GM12872 (cell line): ENCODE data around the gene EHD1.

ENCODE experiments used
- TF ChIP-seq, protein P1 (sequence below): IDR thresholded peaks from 3 replicates; pipeline ENCODE4 v1.5.1; 2011; ENCODE audit warnings: low read depth, mild to moderate bottlenecking, low read length, moderate library complexity; ENCODE audit not compliant: insufficient read depth

The EHD1 gene

DNA sequence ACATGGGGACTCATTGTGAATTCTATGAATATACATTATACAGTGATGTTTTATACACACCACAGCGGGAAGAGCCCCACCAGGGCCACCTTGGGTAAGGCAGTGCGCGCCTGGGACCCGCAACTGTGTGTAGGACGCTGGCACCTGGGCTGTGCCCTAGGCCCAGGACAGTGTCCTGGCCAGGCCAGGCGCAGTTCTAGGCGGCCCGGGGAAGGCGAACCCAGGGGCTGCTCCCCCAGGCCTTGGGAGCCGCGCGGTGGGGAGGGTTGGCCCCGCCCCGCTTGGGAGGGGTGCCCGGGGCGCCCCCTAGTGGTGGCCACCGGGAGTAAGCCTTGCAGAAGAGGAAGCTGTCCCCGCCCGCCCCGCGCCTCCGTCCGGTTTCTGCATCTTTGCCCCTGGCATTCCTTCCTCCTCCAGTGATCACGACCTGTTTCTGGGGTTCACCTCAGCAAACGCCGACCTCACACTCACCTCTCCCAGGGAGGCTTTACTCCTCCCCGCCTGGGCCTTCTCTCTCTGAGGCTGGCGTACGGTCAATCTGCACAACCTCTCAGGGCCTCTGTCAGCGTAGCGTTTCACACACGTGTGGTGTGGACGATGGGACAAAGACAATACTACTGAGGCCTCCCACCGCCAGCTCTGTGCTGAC, 9.5 kb upstream of the EHD1 start:
- TF ChIP-seq, protein P1, sequence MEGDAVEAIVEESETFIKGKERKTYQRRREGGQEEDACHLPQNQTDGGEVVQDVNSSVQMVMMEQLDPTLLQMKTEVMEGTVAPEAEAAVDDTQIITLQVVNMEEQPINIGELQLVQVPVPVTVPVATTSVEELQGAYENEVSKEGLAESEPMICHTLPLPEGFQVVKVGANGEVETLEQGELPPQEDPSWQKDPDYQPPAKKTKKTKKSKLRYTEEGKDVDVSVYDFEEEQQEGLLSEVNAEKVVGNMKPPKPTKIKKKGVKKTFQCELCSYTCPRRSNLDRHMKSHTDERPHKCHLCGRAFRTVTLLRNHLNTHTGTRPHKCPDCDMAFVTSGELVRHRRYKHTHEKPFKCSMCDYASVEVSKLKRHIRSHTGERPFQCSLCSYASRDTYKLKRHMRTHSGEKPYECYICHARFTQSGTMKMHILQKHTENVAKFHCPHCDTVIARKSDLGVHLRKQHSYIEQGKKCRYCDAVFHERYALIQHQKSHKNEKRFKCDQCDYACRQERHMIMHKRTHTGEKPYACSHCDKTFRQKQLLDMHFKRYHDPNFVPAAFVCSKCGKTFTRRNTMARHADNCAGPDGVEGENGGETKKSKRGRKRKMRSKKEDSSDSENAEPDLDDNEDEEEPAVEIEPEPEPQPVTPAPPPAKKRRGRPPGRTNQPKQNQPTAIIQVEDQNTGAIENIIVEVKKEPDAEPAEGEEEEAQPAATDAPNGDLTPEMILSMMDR, result peak; percentile 90

DNA sequence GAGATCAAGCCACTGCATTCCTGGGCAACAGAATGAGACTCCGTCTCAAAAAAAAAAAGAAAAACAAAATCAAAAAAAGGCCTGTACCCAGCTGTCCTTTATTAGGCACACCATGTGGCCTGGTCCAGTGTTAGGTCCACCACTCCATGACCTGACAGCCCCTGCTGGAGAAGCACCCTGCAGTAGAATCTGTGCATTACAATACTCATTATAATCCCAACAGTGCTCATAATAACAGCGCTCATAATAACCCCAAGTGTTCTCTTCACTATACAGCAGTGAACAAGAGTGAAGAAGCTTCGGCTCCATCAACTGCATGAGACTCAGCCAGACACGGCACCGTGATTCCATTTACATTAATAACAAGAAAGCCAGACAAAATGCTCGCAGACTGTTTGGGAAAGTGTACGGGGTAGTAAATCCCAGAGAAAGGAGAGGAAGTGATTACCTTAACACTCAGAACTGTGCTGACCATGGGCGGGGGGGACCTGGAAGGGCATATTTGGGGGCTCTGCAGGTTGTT, 8.9 kb upstream of the EHD1 start:
- TF ChIP-seq, protein P1, result no peak

DNA sequence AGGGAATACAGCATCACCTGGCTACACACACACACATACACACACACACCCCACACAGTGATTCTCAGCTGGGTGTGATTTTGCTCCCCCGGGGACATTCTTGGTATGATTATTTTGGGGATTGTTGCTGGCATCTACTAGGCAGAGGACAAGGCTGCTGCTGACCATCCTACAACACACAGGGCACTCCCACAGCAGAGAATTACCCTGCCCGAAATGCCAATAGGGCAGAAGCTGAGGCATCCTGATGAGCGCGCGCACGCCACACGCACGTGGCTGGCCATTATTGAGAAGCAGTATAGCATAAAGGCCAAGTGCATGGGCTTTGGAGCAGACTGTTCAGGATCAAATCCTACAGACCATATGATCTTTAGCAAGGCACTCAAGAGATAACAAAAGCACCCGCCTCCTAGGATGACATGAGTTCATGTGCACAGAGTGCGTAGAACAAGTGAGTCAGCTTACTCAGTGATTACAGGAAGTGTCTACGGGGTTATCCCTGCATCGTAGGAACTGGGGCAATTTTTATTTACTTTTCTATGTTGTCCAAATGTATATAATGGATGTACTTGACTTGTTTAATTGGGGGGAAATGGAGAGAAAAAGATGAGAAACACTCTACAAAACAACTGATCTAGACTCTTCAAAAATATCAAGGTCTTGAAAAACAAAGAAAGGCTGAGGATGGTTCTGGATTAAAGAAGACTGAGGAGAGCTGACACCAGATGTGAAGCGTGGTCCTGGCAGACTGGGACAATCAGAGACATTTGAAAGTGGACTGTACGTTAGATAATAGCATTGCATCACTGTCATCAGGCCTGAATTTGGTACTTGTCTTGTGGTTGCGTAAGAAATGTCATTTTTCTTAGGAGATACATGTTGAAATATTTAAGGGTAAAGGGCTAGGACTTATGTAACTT, 7.2 kb upstream of the EHD1 start:
- TF ChIP-seq, protein P1, result no peak

DNA sequence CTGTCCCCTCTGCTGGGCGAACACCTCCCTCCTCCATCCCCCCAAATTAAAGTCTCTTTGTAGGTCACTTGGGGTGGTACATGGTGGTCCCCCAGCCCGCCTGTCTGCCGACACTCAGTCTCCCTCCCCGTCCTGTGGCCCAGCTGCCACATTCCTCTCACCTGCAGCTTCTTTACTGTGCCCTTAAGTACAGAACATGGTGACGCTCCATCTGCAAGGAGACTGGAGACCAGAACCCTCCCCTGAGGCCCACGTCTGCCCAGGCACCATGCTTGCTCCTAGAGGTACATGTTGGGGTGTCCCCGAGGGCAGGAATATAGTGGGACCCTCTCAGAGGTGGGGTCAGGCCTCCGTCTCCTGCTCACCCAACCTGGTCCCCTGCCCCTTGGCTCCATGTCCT, 5.6 kb upstream of the EHD1 start:
- TF ChIP-seq, protein P1, result no peak

DNA sequence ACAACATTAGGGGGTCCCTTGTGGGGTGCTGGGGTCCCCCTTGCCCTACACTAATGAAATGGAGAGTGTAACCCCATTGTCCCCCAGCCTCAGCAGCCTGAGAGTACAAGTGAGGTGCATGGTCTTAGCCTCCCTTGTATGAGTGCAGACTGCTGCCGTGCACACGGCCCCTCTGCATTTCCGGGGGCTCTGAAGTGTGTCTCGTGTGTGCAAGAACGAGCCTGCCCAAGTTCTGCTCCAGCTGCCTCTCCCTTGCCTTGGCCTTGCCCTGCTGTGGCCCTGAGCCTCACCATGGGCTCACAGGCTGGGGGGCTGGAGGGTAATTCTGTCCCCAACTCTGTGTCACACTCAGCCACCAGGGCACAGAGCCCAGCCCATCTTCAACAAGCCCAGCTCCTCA, 5.2 kb upstream of the EHD1 start:
- TF ChIP-seq, protein P1, result no peak

DNA sequence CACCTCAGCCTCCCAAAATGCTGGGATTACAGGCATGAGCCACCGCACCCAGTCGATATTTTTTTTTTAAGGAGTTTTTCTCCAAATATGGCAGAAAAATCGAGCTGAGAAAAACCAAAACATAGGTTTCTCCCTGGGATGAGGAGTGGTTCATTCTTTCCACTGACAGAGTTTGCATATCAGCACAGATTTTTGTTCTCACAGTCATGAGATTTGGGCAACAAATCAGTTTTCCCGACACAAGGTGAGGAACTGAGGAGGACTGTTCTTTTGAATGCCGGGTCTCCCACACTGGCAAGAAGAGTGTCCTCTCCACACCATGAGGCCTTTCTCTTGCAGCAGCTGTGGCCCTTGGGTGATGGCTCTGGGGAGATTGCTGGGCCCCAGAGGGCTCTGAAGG, 3.8 kb upstream of the EHD1 start:
- TF ChIP-seq, protein P1, result no peak

DNA sequence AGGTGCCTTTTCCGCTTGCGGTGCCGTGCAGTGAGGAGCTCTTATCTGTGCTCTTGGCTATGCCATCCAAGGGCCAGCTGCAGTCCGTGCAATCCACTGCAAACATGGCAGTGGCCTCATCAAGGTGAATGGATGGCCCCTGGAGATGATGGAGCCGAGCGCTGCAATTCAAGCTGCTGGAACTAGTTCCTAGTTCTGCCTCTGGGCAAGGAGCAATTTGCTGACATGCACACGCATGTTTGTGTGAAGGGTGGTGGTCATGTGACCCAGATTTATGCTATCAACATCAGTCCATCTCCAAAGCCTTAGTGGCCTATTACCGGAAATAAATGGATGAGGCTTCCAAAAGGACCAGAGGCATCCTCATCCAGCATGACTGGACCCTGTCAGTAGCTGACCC, 3.1 kb upstream of the EHD1 start:
- TF ChIP-seq, protein P1, result no peak
